Peyer's patch (tissue), 4 donors: ENCODE measurements around the gene EXOC4. TPM values are rescaled to one million over a fixed set of nuclear protein-coding genes. Genes with fewer than 3 reads are reported as not detected.
"Not testable (repeated sequence)": the region's sequence is repeated elsewhere in the genome, so short reads cannot be mapped to it uniquely, and the experiment has no call there.

ENCODE experiments used
- DNase-seq, 3 donors: peaks; one replicate each; pipeline ENCODE4 v3.0.0-alpha.2; 2017 to 2019
- H3K27ac ChIP-seq, 4 donors: fragments of 200-600 bp; sonication (generic); one replicate each; pipeline ENCODE4 v1.5.1; 2016 to 2019
- H3K27me3 ChIP-seq, 2 donors: fragments of 200-600 bp; sonication (generic); one replicate each; pipeline ENCODE4 v1.5.1; 2019
- H3K36me3 ChIP-seq, 3 donors: fragments of 200-600 bp; sonication (generic); one replicate each; pipeline ENCODE4 v1.5.1; 2016 to 2019
- H3K4me1 ChIP-seq, 4 donors: fragments of 200-600 bp; sonication (generic); one replicate each; pipeline ENCODE4 v1.5.1; 2016 to 2019
- H3K4me3 ChIP-seq, 4 donors: fragments of 200-600 bp; sonication (generic); 1 replicate in 3 of 4; 2 replicates in 1 of 4; pipeline ENCODE4 v1.5.1; 2016 to 2019; ENCODE audit warnings: mild to moderate bottlenecking in 1 of 4
- H3K9me3 ChIP-seq, 4 donors: fragments of 200-600 bp; sonication (generic); one replicate each; pipeline ENCODE4 v1.5.1; 2016 to 2019; ENCODE audit warnings: mild to moderate bottlenecking in 1 of 4
- POLR2A ChIP-seq, 2 donors: fragments of 450-650 bp; IDR thresholded peaks; one replicate each; pipeline ENCODE4 v1.5.1; 2017; ENCODE audit warnings: antibody characterized with exemption in 2 of 2, mild to moderate bottlenecking in 2 of 2, moderate library complexity in 2 of 2
- total RNA-seq, 4 donors: library from RNA; depleted of rRNA; stranded (reverse); fragments of >200 nt; gene quantifications; one replicate each; pipeline ENCODE4 v1.1.0, GENCODE V29; 2016
- TF ChIP-seq, protein P1 (sequence below), 6 experiments: fragments of 450-650 bp in 4 of 6; fragments of 200-600 bp in 2 of 6; sonication (generic) in 1 of 6; IDR thresholded peaks; one replicate each; pipeline ENCODE4 v1.5.1; 2017 to 2019; ENCODE audit warnings: antibody characterized with exemption in 6 of 6, mild to moderate bottlenecking in 3 of 6, moderate library complexity in 1 of 6

Gene EXOC4
- total RNA-seq, 4 donors from 2014 or later: 128 to 502 (median 141) TPM

DNA sequence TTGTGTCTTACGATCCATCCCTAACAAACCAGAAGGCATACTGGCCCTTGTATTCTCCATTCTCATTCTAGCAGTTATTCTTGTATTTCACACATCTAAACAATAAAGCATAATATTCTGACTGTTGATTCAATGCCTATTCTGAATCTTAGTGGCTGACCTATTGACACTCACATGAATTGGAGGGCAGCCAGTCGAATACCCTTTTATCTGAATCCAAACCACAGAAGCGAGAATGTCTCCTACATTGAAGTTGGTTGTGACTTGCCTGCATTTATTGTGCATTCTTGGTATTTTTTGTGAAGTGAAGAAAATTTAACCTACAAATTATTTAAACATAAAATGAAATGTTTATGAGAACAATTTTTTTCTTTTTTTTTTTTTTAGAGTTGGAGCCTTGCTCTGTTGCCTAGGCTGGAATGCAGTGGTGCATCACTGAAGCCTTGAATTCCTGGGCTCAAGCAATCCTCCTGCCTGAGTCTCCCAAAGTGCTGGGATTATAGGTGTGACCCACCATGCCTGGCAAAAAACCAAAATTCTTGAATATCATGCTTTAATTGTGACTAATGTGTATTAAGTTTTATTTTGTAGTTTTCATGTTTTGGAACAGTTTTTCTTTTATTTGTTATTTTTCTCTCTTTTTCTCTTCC lies 22.7 kb downstream of the EXOC4 start:
- TF ChIP-seq POLR2A (IDR thresholded peaks at IDR 0.05): no peak
- TF ChIP-seq, protein P1, sequence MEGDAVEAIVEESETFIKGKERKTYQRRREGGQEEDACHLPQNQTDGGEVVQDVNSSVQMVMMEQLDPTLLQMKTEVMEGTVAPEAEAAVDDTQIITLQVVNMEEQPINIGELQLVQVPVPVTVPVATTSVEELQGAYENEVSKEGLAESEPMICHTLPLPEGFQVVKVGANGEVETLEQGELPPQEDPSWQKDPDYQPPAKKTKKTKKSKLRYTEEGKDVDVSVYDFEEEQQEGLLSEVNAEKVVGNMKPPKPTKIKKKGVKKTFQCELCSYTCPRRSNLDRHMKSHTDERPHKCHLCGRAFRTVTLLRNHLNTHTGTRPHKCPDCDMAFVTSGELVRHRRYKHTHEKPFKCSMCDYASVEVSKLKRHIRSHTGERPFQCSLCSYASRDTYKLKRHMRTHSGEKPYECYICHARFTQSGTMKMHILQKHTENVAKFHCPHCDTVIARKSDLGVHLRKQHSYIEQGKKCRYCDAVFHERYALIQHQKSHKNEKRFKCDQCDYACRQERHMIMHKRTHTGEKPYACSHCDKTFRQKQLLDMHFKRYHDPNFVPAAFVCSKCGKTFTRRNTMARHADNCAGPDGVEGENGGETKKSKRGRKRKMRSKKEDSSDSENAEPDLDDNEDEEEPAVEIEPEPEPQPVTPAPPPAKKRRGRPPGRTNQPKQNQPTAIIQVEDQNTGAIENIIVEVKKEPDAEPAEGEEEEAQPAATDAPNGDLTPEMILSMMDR (IDR thresholded peaks at IDR 0.05): no peak
- Histone ChIP-seq H3K27ac (no peak overlapping the region), H3K36me3 (peaks cover 0 to 34% (median 0%) of the 10 kb centered on the region in 3 donors), H3K9me3 (no peaks in the 10 kb centered on the region), H3K4me3 (no peak overlapping the region), H3K27me3 (no peaks in the 10 kb centered on the region), H3K4me1 (no peaks in the 10 kb centered on the region)
- no peak for DNase-seq

DNA sequence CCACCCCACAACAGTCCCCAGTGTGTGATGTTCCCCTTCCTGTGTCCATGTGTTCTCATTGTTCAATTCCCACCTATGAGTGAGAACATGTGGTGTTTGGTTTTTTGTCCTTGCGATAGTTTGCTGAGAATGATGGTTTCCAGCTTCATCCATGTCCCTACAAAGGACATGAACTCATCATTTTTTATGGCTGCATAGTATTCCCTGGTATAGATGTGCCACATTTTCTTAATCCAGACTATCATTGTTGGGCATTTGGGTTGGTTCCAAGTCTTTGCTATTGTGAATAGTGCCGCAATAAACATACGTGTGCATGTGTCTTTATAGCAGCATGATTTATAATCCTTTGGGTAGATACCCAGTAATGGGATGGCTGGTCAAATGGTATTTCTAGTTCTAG lies 26.1 kb downstream of the EXOC4 start:
- H3K9me3 ChIP-seq, H3K27me3 ChIP-seq, H3K4me1 ChIP-seq, DNase-seq, H3K4me3 ChIP-seq, H3K27ac ChIP-seq: not testable (repeated sequence)
- H3K36me3 ChIP-seq: peaks cover 0 to 37% (median 0%) of the 10 kb centered on the region in 3 donors

DNA sequence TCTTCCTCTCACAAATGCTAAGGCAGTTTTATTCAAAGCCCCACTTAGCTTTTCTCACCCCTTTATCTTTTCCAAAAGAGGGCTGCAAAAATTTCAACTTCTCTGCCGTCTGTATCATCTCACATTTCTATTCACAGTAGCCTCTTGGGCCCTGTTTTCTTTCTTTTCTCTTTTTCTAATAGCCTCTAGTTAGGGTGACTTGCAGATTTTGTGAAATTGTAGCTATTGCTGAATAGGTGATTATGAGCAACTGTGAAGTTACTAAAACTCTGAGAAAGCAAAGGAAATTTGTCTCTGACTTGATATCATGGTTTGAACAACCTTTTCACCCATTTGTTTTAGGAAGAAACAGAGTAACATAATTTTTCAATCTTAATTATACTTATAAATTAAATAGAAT lies 29.2 kb downstream of the EXOC4 start:
- H3K27ac ChIP-seq: no peak overlapping the region
- no peak for DNase-seq
- H3K36me3 ChIP-seq: peaks cover 0 to 17% (median 0%) of the 10 kb centered on the region in 3 donors
- H3K4me3 ChIP-seq: no peak overlapping the region
- H3K27me3 ChIP-seq: no peaks in the 10 kb centered on the region
- H3K9me3 ChIP-seq: no peaks in the 10 kb centered on the region
- H3K4me1 ChIP-seq: no peaks in the 10 kb centered on the region
- no peak for TF ChIP-seq POLR2A (IDR thresholded peaks at IDR 0.05)
- TF ChIP-seq, protein P1 (IDR thresholded peaks at IDR 0.05): no peak

DNA sequence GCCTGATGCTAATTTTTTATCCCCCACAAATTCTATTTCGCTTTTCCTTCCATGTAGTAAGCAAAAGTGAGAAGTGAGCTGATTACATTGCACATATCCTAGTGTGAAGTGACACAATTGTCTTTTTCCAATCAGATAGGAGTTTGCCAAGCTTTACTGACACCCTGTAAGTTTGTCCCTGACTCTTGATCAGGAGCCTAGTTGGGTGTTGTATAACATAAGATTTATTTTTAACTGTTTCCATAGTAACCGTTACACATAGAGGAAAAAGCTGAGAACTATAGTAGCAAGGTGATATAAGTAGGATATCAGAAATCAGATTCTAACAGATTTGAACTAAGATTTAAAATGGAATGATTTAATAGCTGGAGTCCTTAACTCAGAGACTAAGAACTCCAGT lies 31.2 kb downstream of the EXOC4 start:
- no peak for DNase-seq
- no peaks in the 10 kb centered on the region for H3K4me1 ChIP-seq
- no peaks in the 10 kb centered on the region for H3K9me3 ChIP-seq
- H3K36me3 ChIP-seq: peaks cover 0 to 9% (median 0%) of the 10 kb centered on the region in 3 donors
- H3K27ac ChIP-seq: no peak overlapping the region
- TF ChIP-seq, protein P1 (IDR thresholded peaks at IDR 0.05): no peak
- TF ChIP-seq POLR2A (IDR thresholded peaks at IDR 0.05): no peak
- no peaks in the 10 kb centered on the region for H3K27me3 ChIP-seq
- no peak overlapping the region for H3K4me3 ChIP-seq

DNA sequence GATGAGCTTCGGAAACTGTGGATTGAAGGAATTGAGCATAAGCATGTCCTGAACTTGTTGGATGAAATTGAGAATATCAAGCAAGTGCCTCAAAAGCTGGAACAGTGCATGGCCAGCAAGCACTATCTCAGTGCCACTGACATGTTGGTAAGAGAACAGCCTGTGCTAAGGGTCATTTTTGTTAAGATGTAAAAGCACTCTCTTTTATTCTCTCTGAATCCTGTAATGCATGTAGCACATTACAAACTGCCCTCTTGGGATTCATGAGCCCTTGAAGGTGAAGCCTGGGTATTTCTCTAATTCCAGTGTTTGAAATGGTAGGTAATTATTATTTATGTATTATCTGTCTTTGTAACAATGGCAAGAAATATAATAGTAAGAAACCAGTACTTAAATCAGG lies 36.1 kb downstream of the EXOC4 start:
- Histone ChIP-seq H3K36me3 (peaks cover 0 to 14% (median 0%) of the 10 kb centered on the region in 3 donors), H3K4me1 (no peaks in the 10 kb centered on the region), H3K4me3 (no peak overlapping the region), H3K27ac (no peak overlapping the region), H3K27me3 (no peaks in the 10 kb centered on the region), H3K9me3 (no peaks in the 10 kb centered on the region)
- no peak for DNase-seq
- TF ChIP-seq POLR2A (IDR thresholded peaks at IDR 0.05): no peak
- TF ChIP-seq, protein P1 (IDR thresholded peaks at IDR 0.05): no peak

DNA sequence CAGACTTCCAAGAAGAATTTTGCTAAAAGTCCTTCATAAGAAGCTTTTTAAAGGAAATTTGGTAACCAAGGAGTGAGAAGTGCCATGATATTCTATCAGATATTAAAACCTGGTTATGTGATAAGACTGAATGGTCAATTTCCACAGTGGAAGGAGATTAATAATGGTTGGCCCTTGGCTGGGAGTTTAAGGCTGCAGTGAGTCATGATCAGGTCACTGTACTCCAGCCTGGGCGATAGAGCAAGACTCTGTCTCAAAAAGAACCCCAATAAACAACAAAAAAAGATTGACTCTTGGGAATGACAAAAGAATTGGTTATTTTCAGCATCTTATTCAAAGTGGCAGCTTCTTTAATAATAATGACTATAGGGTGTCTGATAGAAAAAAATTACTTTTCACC lies 37.2 kb downstream of the EXOC4 start:
- Histone ChIP-seq H3K27ac (no peak overlapping the region), H3K4me3 (no peak overlapping the region), H3K4me1 (no peaks in the 10 kb centered on the region), H3K9me3 (no peaks in the 10 kb centered on the region), H3K36me3 (peaks cover 0 to 14% (median 0%) of the 10 kb centered on the region in 3 donors), H3K27me3 (no peaks in the 10 kb centered on the region)
- DNase-seq: no peak
- TF ChIP-seq POLR2A (IDR thresholded peaks at IDR 0.05): no peak
- TF ChIP-seq, protein P1 (IDR thresholded peaks at IDR 0.05): no peak
